Left lung (tissue), 10 donors: Measurements from ENCODE around the gene TXNDC12. TPM values are rescaled to one million over a fixed set of nuclear protein-coding genes. Genes with fewer than 3 reads are reported as not detected.

Experiments
- ATAC-seq: fragments of 200-7000 bp; cut with Tn5 transposase; one replicate; pipeline ENCODE4 v1.9.1; 2020; ENCODE audit warnings: moderate library complexity
- DNase-seq, 4 donors: peaks; one replicate each; pipeline ENCODE4 v3.0.0-alpha.2; 2013 to 2020
- H3K27ac ChIP-seq, 2 donors: fragments of 200-600 bp; sonication (generic) in 1 of 2; one replicate each; pipeline versions ENCODE4 v1.5.0 to v1.8.0; 2020 to 2021
- H3K27me3 ChIP-seq, 2 donors: fragments of 200-600 bp; sonication (generic) in 1 of 2; one replicate each; pipeline versions ENCODE4 v1.5.0 to v1.8.0; 2020 to 2021
- H3K36me3 ChIP-seq, 2 donors: fragments of 200-600 bp; sonication (generic) in 1 of 2; one replicate each; pipeline versions ENCODE4 v1.5.0 to v1.8.0; 2020 to 2021
- H3K4me1 ChIP-seq, 2 donors: fragments of 200-600 bp; one replicate each; pipeline ENCODE4 v1.8.0; 2021
- H3K4me3 ChIP-seq, 2 donors: fragments of 200-600 bp; sonication (generic) in 1 of 2; one replicate each; pipeline versions ENCODE4 v1.5.0 to v1.8.0; 2020 to 2021; ENCODE audit warnings: mild to moderate bottlenecking in 1 of 2
- H3K9me3 ChIP-seq, 2 donors: fragments of 200-600 bp; sonication (generic) in 1 of 2; one replicate each; pipeline versions ENCODE4 v1.5.0 to v1.8.0; 2020 to 2021
- CTCF ChIP-seq, 2 donors: fragments of 200-600 bp; sonication (generic) in 1 of 2; IDR thresholded peaks; one replicate each; pipeline versions ENCODE4 v1.5.0 to v1.8.0; 2021; ENCODE audit warnings: antibody characterized with exemption in 2 of 2
- intact Hi-C, 2 donors: fragments of 100-400 bp; cut with DNase I; formaldehyde crosslinking; loops; one replicate each; pipeline versions ENCODE4 v1.11.2 to v1.14.2; 2022
- polyA plus RNA-seq, 6 donors: library from polyadenylated mRNA; unstranded; fragments of 120-200 nt; gene quantifications; one replicate each; pipeline ENCODE4 v1.2.1, GENCODE V29; 2013; ENCODE audit not compliant: insufficient read length in 6 of 6
- total RNA-seq, 2 donors: library from RNA; stranded (reverse); fragmentation: NEBNext Ultra II Directional; extraction: Animal tissue kit (Norgen Biotek cat#: 25700); gene quantifications; one replicate each; pipeline ENCODE4 v1.2.1, GENCODE V29; 2021
- donor health status: DM: no; HTN: yes; CAD: no.
- donor health status: DM: no; HTN: no; CAD: no.

TXNDC12 gene
- total and polyA plus RNA-seq, 8 donors = 43.5 to 60.8 (median 56.4) TPM

- Histone ChIP-seq H3K9me3 (no peaks in the 10 kb centered on the region), H3K27me3 (peaks cover 0 to 50% of the 10 kb centered on the region in 2 donors), H3K36me3 (no peaks in the 10 kb centered on the region), H3K4me1 (no peaks in the 10 kb centered on the region), H3K4me3 (no peak overlapping the region), H3K27ac (no peak overlapping the region)
- intact Hi-C loops = loop anchor here in 1 of 2 donors (5.0 kb wide), 1 partner anchor 107 kb away; no protein-coding TSS in a partner anchor
- ATAC-seq = no peak
- TF ChIP-seq CTCF (IDR thresholded peaks at IDR 0.05) = no peak
- no peak for DNase-seq
Observed at GRCh38 chr1:52003877-52004276, 51.1 kb downstream of the TXNDC12 start.

DNA sequence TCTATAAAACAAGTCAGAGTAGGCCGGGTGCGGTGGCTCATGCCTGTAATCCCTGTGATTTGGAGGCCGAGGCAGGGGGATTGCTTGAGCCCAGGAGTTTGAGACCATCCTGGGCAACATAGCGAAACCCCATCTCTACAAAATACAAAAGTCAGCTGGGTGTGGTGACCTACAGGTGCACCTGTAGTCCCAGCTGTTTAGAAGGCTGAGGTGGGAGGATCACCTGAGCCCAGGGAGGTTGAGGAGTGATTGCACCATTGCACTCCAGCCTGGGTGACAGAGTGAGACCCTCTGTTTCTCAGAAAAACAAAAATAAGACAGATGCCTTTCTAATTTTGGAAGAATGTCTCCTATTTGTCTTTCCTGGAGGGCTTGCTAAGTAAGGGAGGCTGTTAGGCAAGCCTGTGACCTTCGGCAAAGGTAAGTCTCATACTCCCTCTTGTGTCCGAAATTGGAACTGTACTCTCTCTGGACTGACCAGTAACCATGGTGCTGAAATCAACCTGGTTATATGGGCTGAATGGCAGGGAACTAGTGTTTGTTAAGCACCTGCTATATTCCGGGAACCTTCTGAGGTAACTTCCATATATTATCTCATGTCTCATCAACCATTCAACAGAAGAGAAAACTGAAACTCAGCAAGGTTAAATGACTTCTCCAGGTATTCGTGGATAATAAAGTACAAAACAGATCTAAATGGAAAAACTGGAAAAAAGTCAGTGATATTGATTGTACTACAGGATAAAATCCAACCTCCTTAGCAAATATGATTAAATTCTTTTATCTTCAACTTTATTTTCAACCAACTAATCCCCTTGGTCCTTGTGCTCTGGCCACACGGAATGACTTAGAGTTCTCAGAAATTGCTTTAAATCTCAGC lies 52.7 kb downstream of the TXNDC12 start:
- ATAC-seq (peak; percentile 99), DNase-seq (peak in 2 of 4 donors; percentile 68 to 83)
- TF ChIP-seq CTCF (IDR thresholded peaks at IDR 0.05) = peak; percentile 89 to 95
- Histone ChIP-seq H3K9me3 (no peaks in the 10 kb centered on the region), H3K4me3 (no peak overlapping the region), H3K27ac (no peak overlapping the region), H3K4me1 (no peaks in the 10 kb centered on the region), H3K36me3 (no peaks in the 10 kb centered on the region), H3K27me3 (peaks cover 0 to 45% of the 10 kb centered on the region in 2 donors)
- intact Hi-C loops = loop anchor here in 1 of 2 donors (5.0 kb wide), 1 partner anchor 105 kb away; no protein-coding TSS in a partner anchor

- intact Hi-C loops = no loop called here
- H3K36me3 ChIP-seq = no peaks in the 10 kb centered on the region
- peaks cover 0 to 46% of the 10 kb centered on the region in 2 donors for H3K27me3 ChIP-seq
- H3K9me3 ChIP-seq = no peaks in the 10 kb centered on the region
- no peak for TF ChIP-seq CTCF (IDR thresholded peaks at IDR 0.05)
- no peak overlapping the region for H3K27ac ChIP-seq
- ATAC-seq = no peak
- DNase-seq = no peak
- H3K4me3 ChIP-seq = no peak overlapping the region
- no peaks in the 10 kb centered on the region for H3K4me1 ChIP-seq
Observed at GRCh38 chr1:51998701-51999100, 56.3 kb downstream of the TXNDC12 start.

GRCh38 chr1:51997974-51998382 lies 57.0 kb downstream of the TXNDC12 start:
- TF ChIP-seq CTCF (IDR thresholded peaks at IDR 0.05) = no peak
- no peaks in the 10 kb centered on the region for H3K4me1 ChIP-seq
- ATAC-seq = no peak
- no peaks in the 10 kb centered on the region for H3K36me3 ChIP-seq
- no peak overlapping the region for H3K27ac ChIP-seq
- no peak for DNase-seq
- no peaks in the 10 kb centered on the region for H3K9me3 ChIP-seq
- intact Hi-C loops = no loop called here
- H3K27me3 ChIP-seq = peaks cover 4 to 48% of the 10 kb centered on the region in 2 donors
- no peak overlapping the region for H3K4me3 ChIP-seq

DNA sequence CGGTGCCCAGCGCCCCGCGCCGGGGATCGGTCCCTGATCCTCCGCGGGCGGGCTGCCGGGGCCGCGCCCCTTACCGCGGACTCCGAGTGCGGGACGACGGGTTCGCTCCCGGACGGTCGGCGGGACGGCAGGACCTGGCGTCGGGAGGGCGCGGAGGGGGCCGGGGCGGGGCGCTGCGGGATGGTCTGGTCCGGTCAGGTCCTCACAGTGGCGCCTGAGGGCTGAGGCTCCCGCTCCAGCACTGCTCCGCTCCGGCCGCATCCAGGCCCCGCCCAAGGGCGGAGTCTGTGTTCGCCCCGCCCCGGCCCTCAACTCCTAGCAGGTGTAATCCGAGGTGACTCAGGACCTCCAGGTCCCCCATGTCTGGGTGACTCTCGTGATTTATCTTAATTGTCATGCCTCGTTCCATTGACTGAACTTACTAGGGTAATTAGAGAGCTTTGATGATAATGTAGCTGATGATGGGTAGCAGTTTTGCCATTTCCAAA lies 64.5 kb downstream of the TXNDC12 start, which contains the start of gene RAB3B:
Gene RAB3B (minus strand): TSS at position 223 of the 488 bp plus-strand sequence. CDS start 13,583 bp downstream, outside the sequence.
- ATAC-seq (peak; percentile 95), DNase-seq (peak; percentile 10 to 91 (median 46))
- Histone ChIP-seq H3K9me3 (no peaks in the 10 kb centered on the region), H3K27me3 (peaks cover 36 to 79% of the 10 kb centered on the region in 2 donors), H3K4me3 (peak within 1 kb of the TSS; percentile 22 to 36), H3K4me1 (no peaks in the 10 kb centered on the region), H3K27ac (no peak within 1 kb of the TSS), H3K36me3 (no peaks in the 10 kb centered on the region)
- no peak for TF ChIP-seq CTCF (IDR thresholded peaks at IDR 0.05)
- intact Hi-C loops = no loop called here
